MM.1S (cell line): Measurements from ENCODE around the gene COX5A.

Experiments used
- EZH2 ChIP-seq: fragments of 300-600 bp; sonication (generic); optimal IDR thresholded peaks from 2 replicates; pipeline ENCODE3; 2017; ENCODE audit warnings: low read depth, mild to moderate bottlenecking, antibody characterized with exemption, low read length, mixed read lengths
- TF ChIP-seq, protein P1 (sequence below): fragments of 300-600 bp; sonication (generic); IDR thresholded peaks from 2 replicates; pipeline ENCODE4 v1.5.1; 2016; ENCODE audit warnings: antibody characterized with exemption, low read length, mixed read lengths

GRCh38 chr15:74891469-74891868 lies 46.4 kb downstream of the COX5A start:
- TF ChIP-seq, protein P1, sequence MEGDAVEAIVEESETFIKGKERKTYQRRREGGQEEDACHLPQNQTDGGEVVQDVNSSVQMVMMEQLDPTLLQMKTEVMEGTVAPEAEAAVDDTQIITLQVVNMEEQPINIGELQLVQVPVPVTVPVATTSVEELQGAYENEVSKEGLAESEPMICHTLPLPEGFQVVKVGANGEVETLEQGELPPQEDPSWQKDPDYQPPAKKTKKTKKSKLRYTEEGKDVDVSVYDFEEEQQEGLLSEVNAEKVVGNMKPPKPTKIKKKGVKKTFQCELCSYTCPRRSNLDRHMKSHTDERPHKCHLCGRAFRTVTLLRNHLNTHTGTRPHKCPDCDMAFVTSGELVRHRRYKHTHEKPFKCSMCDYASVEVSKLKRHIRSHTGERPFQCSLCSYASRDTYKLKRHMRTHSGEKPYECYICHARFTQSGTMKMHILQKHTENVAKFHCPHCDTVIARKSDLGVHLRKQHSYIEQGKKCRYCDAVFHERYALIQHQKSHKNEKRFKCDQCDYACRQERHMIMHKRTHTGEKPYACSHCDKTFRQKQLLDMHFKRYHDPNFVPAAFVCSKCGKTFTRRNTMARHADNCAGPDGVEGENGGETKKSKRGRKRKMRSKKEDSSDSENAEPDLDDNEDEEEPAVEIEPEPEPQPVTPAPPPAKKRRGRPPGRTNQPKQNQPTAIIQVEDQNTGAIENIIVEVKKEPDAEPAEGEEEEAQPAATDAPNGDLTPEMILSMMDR = no peak
- TF ChIP-seq EZH2 = no peak
